MM.1S (cell line): Measurements from ENCODE around the gene C19orf25.

Source experiments
- EZH2 ChIP-seq: fragments of 300-600 bp; sonication (generic); optimal IDR thresholded peaks from 2 replicates; pipeline ENCODE3; 2017; ENCODE audit warnings: low read depth, mild to moderate bottlenecking, antibody characterized with exemption, low read length, mixed read lengths
- EZH2phosphoT487 ChIP-seq: fragments of 300-600 bp; sonication (generic); IDR thresholded peaks from 2 replicates; pipeline ENCODE4 v1.6.1; 2018; ENCODE audit warnings: antibody characterized with exemption, low read length
- TF ChIP-seq, protein P1 (sequence below): fragments of 300-600 bp; sonication (generic); IDR thresholded peaks from 2 replicates; pipeline ENCODE4 v1.5.1; 2016; ENCODE audit warnings: antibody characterized with exemption, low read length, mixed read lengths

DNA sequence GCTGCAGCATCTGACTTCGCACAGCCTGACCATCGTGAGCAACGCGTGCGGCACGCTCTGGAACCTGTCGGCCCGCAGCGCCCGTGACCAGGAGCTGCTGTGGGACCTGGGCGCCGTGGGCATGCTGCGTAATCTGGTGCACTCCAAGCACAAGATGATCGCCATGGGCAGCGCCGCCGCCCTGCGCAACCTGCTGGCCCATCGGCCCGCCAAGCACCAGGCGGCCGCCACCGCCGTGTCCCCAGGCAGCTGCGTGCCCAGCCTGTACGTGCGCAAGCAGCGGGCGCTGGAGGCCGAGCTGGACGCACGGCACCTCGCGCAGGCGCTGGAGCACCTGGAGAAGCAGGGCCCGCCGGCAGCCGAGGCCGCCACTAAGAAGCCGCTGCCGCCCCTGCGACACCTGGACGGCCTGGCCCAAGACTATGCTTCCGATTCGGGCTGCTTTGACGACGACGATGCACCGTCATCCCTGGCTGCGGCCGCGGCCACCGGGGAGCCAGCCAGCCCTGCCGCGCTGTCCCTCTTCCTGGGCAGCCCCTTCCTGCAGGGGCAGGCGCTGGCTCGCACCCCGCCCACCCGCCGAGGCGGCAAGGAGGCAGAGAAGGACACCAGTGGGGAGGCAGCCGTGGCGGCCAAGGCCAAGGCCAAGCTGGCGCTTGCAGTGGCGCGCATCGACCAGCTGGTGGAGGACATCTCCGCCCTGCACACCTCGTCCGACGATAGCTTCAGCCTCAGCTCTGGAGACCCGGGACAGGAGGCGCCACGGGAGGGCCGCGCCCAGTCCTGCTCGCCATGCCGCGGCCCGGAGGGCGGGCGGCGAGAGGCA, 13.6 kb downstream of the C19orf25 start:
- TF ChIP-seq, protein P1, sequence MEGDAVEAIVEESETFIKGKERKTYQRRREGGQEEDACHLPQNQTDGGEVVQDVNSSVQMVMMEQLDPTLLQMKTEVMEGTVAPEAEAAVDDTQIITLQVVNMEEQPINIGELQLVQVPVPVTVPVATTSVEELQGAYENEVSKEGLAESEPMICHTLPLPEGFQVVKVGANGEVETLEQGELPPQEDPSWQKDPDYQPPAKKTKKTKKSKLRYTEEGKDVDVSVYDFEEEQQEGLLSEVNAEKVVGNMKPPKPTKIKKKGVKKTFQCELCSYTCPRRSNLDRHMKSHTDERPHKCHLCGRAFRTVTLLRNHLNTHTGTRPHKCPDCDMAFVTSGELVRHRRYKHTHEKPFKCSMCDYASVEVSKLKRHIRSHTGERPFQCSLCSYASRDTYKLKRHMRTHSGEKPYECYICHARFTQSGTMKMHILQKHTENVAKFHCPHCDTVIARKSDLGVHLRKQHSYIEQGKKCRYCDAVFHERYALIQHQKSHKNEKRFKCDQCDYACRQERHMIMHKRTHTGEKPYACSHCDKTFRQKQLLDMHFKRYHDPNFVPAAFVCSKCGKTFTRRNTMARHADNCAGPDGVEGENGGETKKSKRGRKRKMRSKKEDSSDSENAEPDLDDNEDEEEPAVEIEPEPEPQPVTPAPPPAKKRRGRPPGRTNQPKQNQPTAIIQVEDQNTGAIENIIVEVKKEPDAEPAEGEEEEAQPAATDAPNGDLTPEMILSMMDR = no peak
- TF ChIP-seq EZH2 = no peak
- no peak for TF ChIP-seq EZH2phosphoT487
